Type B pancreatic cell (in vitro differentiated cells): Measurements from ENCODE around the gene VIPR2. TPM values are rescaled to one million over a fixed set of nuclear protein-coding genes. Genes with fewer than 3 reads are reported as not detected.

Source experiments
- DNase-seq: peaks from one replicate; pipeline ENCODE4 v3.0.0; 2021; ENCODE audit warnings: mixed read lengths; ENCODE audit not compliant: unreplicated experiment; ENCODE audit errors: extremely low spot score
- H3K27ac Mint-ChIP-seq: 2 replicates; pipeline ENCODE4 v1.8.0; 2021; ENCODE audit warnings: mild to moderate bottlenecking, mixed read lengths
- H3K27me3 Mint-ChIP-seq: 2 replicates; pipeline ENCODE4 v1.8.0; 2021; ENCODE audit warnings: mixed read lengths
- H3K36me3 Mint-ChIP-seq: 2 replicates; pipeline ENCODE4 v1.8.0; 2021; ENCODE audit warnings: mixed read lengths
- H3K4me1 Mint-ChIP-seq: one replicate; pipeline ENCODE4 v1.8.0; 2021; ENCODE audit warnings: mixed read lengths; ENCODE audit not compliant: unreplicated experiment
- H3K4me3 Mint-ChIP-seq: 2 replicates; pipeline ENCODE4 v1.8.0; 2021; ENCODE audit warnings: mild to moderate bottlenecking, mixed read lengths
- H3K9me3 Mint-ChIP-seq: 2 replicates; pipeline ENCODE4 v1.8.0; 2021; ENCODE audit warnings: mixed read lengths
- CTCF ChIP-seq: fragments of 200-600 bp; sonication (generic); conservative IDR thresholded peaks from 2 replicates; pipeline ENCODE4 v1.5.0; 2021; ENCODE audit warnings: antibody characterized with exemption, mild to moderate bottlenecking
- total RNA-seq: library from RNA; stranded (reverse); gene quantifications from 2 replicates; pipeline ENCODE4 v1.2.1, GENCODE V29; 2021; ENCODE audit warnings: low replicate concordance

VIPR2 gene
- total RNA-seq, 1 donor from 2014 or later, result 0.31 TPM

- no peak for TF ChIP-seq CTCF
- Mint-ChIP-seq H3K36me3 (no peaks in the 10 kb centered on the region), H3K9me3 (no peaks in the 10 kb centered on the region), H3K27ac (peak overlapping the region; percentile 52), H3K27me3 (peaks cover 2% of the 10 kb centered on the region), H3K4me1 (no peaks in the 10 kb centered on the region), H3K4me3 (peak overlapping the region; percentile 52)
- peak; percentile 58 for DNase-seq
Observed at GRCh38 chr7:159033956-159034355, 110.7 kb downstream of the VIPR2 start.

DNA sequence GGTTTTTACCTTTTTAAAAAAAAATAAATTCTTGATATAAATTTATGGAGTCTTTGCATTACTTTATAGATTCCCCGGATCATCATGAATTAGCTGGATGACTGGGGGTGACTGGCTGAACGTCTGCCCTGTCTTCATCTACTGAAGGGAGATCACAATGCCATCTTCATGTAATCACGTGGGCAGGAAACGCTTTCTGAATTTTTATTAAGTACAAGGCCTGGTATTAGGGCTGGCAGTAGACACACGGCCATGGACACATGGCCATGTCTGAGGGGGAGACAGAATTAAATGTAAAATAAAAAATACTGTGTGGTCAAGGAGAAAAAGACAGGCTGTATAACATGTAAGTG, 111.2 kb downstream of the VIPR2 start:
- H3K4me3 Mint-ChIP-seq, result no peak overlapping the region
- no peaks in the 10 kb centered on the region for H3K9me3 Mint-ChIP-seq
- H3K27me3 Mint-ChIP-seq, result peaks cover 2% of the 10 kb centered on the region
- TF ChIP-seq CTCF, result no peak
- no peaks in the 10 kb centered on the region for H3K4me1 Mint-ChIP-seq
- no peaks in the 10 kb centered on the region for H3K36me3 Mint-ChIP-seq
- no peak overlapping the region for H3K27ac Mint-ChIP-seq
- no peak for DNase-seq

- Mint-ChIP-seq H3K36me3 (no peaks in the 10 kb centered on the region), H3K4me3 (no peak overlapping the region), H3K27ac (no peak overlapping the region), H3K4me1 (peaks cover 4% of the 10 kb centered on the region), H3K27me3 (peaks cover 6% of the 10 kb centered on the region), H3K9me3 (no peaks in the 10 kb centered on the region)
- peak; percentile 40 for DNase-seq
- no peak for TF ChIP-seq CTCF
Observed at GRCh38 chr7:159032753-159033472, 111.8 kb downstream of the VIPR2 start.

DNA sequence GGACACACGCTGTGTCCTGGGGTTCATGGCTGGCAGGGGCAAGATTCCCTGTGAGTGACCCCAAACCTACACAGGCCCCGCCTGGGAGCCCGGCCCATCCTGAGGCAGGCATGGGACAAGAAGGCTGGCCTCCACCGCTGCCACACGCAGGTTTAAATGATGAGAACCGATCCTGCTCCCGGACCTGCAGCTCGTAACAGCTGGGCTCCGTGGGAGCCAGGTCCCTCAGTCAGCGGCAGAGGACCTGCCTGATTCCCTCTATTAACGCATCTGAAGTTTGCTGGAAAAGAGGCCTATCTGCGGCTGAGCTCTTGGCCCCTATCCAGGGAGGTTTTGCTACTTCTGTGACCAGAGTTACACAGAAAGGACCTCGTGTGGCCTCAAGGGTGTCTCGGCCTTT, 112.3 kb downstream of the VIPR2 start:
- Mint-ChIP-seq H3K27me3 (peaks cover 7% of the 10 kb centered on the region), H3K27ac (no peak overlapping the region), H3K9me3 (no peaks in the 10 kb centered on the region), H3K4me1 (peaks cover 6% of the 10 kb centered on the region), H3K36me3 (no peaks in the 10 kb centered on the region), H3K4me3 (no peak overlapping the region)
- DNase-seq, result peak; percentile 52
- TF ChIP-seq CTCF, result no peak

- Mint-ChIP-seq H3K27ac (no peak overlapping the region), H3K9me3 (no peaks in the 10 kb centered on the region), H3K27me3 (peaks cover 7% of the 10 kb centered on the region), H3K36me3 (no peaks in the 10 kb centered on the region), H3K4me1 (peaks cover 10% of the 10 kb centered on the region), H3K4me3 (no peak overlapping the region)
- DNase-seq, result peak; percentile 60
- no peak for TF ChIP-seq CTCF
Observed at GRCh38 chr7:159031750-159032149, 112.9 kb downstream of the VIPR2 start.
